HL-60/S4 (cell line): ENCODE results near the gene SDCCAG8.

Source experiments
- in situ Hi-C: fragments of 300-500 bp; cut with MboI; formaldehyde crosslinking; loops from 2 replicates; pipeline ENCODE4 v1.14.3; 2022; ENCODE audit warnings: low sequenced_read_pairs

Gene SDCCAG8

DNA sequence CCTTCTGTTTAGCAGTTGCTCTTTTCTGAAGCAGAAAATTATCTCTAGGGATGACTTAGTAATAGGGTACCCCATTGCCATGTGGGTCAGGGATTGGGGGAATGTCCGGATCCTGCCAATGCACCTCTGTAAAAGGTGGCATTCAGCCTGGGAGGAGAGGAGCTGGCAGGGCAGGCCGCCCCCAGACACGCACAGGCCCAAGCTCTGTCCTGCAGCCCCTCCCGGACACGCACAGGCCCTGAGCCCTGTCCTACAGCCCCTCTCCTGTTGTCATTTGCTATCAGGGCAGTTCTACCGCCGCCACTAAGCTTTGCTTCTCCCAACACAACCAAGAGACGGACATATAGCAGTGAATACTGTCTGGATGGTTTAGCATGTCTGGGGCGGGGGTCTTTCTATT lies 219.1 kb downstream of the SDCCAG8 start:
- in situ Hi-C loops = no loop called here

- in situ Hi-C loops = no loop called here
These were observed 220.1 kb downstream of the SDCCAG8 start for GRCh38 chr1:243475966-243476365.

GRCh38 chr1:243477731-243478290 lies 222.0 kb downstream of the SDCCAG8 start:
- in situ Hi-C loops = no loop called here

DNA sequence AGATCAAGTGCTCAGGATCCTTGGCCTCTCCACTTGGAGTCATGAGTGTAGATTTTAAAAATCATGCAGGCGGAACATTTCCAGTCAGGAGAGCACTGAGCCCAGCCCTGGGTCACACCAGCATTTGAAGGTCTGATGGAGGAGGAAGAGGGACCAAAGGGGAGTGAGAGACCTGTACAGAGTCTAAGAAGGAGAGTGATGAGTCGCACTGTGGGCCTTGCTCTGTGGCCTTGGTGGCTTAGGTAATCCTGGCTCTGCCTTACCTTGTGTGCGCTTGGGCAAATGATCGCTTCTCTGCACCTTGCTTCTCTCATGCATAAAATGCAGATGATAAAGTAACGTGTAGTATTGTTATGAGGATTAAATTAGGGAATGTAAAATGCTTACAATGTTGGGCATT lies 225.3 kb downstream of the SDCCAG8 start:
- in situ Hi-C loops = no loop called here

- in situ Hi-C loops = no loop called here
These were observed 226.5 kb downstream of the SDCCAG8 start for GRCh38 chr1:243482141-243483022.

- in situ Hi-C loops = no loop called here
These were observed 227.4 kb downstream of the SDCCAG8 start for GRCh38 chr1:243483071-243483771.

GRCh38 chr1:243483952-243484351 lies 228.1 kb downstream of the SDCCAG8 start:
- in situ Hi-C loops = no loop called here

- in situ Hi-C loops = no loop called here
These were observed 231.3 kb downstream of the SDCCAG8 start for GRCh38 chr1:243487036-243487648.

DNA sequence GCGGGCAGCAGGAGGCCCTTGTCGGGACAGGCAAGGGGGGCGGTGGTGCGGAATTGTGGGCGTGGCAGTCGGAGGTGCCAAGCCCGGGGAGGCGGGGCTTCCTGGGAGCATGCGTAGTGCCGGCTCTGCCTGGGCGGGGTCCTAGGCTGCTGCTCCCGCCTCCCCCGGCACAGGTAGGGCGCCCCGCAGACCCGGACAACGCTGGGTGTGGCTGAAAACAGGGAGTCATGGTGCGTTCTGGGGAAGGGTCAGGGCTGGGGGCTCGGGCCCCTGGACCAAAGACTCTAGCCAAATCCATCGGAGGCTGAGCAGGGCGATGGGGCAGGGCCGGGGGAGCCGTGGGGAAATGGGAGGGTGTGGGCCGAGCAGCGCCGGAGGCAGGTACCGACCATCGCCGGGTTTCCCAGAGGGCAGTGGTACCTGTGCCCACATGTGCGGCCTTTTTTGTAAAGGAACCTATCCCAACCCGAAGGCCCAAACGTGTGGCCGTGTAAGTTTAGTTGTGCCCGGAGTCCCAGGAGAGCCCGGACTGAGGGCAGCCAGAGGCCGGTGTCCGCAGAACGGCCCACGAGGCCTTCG lies 231.9 kb downstream of the SDCCAG8 start:
- in situ Hi-C loops = no loop called here

DNA sequence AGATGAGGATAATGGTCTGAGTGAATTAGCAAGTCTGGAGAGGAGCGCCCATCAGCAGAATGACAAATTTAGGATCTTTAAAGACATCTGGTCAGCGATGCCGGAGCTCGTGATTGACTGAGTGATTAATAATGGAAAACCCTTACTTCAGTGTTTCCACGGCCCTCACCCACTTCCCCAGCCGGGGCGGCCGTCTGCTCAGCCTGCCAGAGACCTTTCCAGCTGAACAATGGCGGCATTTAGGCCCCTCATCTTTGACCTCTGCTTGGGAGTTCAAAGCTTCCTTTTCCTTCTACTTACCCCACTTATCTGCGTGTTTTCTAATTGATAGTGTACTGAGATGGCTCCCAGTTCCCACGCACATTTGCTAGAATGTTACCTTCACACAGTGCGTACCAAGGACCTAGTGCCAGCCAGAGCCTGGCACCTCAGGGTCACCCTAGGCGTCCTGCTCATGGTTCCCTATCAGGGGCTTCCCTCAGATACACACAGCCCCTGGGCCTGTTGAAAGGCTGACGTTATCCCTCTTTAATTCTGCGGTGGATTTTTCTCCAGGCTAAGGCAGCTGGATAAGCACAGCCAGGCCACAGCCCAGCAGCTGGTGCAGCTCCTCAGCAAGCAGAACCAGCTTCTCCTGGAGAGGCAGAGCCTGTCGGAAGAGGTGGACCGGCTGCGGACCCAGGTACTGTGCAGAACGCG lies 232.8 kb downstream of the SDCCAG8 start:
- in situ Hi-C loops = no loop called here

DNA sequence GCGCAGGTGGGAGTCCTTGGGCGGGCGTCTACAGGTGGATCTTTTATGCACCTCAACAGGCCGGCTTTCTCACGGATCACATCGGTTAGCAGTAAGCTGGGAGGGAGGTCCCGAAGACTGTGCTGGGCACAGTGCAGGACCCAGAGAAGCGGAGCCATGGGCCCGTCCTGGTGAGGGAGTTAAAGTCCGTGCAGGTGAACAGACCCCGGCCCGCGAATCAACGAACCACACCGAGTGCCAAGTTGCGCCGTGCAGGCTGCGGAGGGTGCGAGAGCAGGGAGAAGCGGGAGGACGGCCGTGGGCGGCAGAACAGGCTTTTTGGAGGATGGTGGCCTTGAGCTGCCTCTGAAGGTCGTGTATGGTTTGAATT lies 233.3 kb downstream of the SDCCAG8 start:
- in situ Hi-C loops = no loop called here

- in situ Hi-C loops = no loop called here
These were observed 234.1 kb downstream of the SDCCAG8 start for GRCh38 chr1:243489681-243490546.

DNA sequence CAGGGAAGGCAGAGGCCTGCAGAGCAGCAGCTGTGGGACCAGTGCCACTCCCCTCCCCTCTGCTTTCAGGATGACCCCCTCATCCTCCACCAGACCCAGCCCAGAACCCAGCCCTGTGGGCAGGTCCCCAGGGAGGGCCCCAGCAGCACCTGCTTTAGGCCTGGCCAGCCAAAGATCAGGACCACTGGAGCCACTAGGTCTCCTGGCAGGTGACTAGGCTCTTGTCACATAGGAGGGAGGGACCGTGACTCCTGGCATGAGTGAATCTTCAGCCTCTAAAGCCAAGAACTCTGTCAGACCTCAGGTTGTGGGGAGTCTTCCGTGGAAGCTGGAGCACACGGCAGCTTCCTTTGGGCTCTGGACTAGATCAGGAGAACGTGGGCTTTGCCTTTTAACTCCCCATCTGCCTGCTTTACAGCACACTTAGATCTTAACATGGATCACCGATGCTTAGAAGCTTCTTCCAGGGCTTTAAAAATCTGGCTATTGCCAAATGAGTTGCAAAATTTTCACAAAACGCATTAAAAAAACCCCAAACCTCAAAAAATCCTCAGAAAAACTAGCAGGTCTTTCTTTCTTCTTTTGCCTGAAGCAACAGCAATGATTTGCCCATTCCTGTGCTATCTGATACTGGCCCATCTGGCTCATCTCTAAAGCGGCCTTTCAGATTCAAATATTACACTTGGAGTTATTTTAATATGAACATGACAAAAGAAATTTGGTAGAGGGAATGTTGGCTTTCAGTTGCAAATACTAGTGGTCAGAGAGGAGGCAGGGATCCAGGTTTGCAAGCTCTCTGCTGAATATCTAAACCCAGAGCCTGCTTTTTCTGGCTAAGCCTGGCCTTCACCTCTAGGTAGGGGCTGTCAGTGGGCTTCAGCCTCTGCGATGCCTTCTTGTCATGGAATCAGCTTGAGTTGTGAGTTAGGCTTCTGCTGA lies 235.2 kb downstream of the SDCCAG8 start:
- in situ Hi-C loops = no loop called here

DNA sequence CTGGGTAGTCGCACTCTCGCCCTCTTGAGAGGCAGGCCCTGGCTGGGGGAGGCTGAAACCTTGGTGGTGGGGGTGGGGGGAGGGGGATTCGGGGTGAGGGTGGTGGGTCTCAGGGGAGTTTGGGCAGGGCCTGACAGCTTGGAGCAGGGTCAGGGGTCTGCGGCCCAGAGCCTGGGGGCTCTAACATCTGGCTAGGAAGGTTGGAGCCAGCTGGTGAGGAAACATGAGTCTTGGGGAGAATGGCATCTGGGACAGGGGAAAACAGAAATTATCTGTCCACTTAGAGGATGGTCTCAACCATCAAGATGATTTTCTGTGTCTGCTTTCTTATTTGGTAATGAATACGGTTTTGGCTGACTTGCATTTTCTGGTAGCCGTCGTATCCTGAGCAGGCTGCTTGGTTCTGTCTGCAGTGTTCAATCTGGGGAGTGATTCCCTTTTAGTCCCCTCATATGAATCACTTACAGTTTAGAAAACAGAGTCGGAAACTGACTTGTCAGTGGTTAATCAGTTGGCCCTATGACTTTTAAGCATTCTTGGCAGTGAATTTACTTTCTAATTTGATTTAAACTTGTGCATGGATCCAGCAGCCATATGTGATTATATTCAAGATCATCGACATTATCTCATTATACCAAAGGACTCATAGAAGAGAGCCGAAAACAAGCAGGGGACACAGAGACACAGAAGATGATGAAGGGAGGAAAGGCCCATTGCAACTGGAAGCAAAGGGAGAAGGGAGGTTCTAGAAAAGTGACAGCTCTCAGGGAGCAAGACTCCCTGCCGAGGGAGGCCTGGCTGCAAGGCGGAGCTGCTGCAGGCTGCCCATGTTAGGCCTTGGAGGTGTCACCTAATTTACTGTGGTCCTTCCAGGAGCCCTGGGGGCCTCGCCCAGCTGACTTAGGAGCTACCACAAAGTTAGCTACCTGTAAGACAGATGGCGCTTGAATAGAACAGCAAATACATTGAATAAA lies 237.6 kb downstream of the SDCCAG8 start:
- in situ Hi-C loops = no loop called here

GRCh38 chr1:243494741-243495431 lies 239.0 kb downstream of the SDCCAG8 start:
- in situ Hi-C loops = no loop called here

DNA sequence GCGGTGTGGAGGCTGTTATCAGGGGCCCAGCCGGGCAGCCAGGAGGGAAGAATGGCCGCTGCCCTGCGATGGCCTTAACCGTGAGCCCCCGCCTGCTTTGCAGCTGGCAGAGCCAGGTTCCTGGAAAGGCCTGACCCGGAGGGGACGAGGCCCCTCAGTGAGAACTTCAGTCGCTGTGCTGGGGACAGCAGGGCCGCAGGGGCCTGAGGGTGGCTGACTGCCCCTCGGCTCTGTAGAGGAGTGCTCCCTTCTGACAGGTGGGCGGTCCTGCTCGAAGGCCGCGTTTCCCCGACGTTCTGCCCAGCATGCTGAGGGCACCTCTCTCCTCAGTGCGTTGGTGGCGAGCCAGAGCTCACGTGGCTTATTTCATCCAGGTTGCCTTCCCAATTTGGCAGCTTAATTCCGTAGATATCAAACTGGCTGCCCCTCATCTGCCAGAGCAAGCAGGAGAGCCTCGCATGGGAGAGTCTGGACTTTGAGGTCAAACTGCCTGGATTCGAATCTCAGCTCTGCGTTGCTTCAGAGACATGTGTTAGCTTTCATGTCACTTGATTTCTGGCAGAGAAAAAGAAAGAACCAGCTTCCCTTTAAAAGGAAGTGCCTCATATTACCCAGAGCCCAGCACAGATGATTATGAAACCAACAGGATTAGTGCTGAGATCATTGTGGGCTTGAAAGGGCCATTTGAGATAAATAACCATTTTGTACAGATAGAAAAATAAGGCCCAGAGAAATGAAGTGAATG lies 239.8 kb downstream of the SDCCAG8 start:
- in situ Hi-C loops = no loop called here
